C4-2B (cell line): Measurements from ENCODE around the gene GIPC1.

ENCODE experiments used
- ZFX ChIP-seq: fragments of 450-650 bp; IDR thresholded peaks from 2 replicates; pipeline ENCODE4 v1.6.1; 2017
- TF ChIP-seq, protein P1 (sequence below): fragments of 450-650 bp; conservative IDR thresholded peaks from 2 replicates; pipeline ENCODE4 v1.5.1; 2017; ENCODE audit warnings: mild to moderate bottlenecking

DNA sequence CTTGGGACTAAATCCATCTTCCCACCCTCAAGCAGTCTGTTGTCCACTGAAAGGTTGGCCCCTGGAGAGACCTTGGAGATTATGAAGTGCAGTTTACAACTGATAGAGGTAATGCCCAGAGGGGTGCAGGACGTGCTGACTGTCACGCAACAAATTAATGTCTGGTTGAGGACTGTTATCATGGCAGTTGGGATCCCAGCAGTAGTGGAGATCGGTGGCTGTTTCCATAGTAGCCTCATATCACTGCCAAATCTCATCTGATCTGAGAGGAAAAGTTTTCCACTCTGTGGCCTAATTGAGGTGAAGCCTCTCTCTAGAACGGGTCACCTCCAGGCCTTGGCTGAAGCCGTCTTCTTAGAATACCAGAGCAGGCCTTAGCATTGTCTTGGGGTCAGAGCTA, 37.5 kb upstream of the GIPC1 start:
- TF ChIP-seq, protein P1, sequence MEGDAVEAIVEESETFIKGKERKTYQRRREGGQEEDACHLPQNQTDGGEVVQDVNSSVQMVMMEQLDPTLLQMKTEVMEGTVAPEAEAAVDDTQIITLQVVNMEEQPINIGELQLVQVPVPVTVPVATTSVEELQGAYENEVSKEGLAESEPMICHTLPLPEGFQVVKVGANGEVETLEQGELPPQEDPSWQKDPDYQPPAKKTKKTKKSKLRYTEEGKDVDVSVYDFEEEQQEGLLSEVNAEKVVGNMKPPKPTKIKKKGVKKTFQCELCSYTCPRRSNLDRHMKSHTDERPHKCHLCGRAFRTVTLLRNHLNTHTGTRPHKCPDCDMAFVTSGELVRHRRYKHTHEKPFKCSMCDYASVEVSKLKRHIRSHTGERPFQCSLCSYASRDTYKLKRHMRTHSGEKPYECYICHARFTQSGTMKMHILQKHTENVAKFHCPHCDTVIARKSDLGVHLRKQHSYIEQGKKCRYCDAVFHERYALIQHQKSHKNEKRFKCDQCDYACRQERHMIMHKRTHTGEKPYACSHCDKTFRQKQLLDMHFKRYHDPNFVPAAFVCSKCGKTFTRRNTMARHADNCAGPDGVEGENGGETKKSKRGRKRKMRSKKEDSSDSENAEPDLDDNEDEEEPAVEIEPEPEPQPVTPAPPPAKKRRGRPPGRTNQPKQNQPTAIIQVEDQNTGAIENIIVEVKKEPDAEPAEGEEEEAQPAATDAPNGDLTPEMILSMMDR = no peak
- no peak for TF ChIP-seq ZFX
